Measurements from ENCODE around the gene CNNM3. TPM values are rescaled to one million over a fixed set of nuclear protein-coding genes. Genes with fewer than 3 reads are reported as not detected.

The CNNM3 gene
- total RNA-seq, 4 donors from 2014 or later = 21.8 to 27.8 (median 22.9) TPM

DNA sequence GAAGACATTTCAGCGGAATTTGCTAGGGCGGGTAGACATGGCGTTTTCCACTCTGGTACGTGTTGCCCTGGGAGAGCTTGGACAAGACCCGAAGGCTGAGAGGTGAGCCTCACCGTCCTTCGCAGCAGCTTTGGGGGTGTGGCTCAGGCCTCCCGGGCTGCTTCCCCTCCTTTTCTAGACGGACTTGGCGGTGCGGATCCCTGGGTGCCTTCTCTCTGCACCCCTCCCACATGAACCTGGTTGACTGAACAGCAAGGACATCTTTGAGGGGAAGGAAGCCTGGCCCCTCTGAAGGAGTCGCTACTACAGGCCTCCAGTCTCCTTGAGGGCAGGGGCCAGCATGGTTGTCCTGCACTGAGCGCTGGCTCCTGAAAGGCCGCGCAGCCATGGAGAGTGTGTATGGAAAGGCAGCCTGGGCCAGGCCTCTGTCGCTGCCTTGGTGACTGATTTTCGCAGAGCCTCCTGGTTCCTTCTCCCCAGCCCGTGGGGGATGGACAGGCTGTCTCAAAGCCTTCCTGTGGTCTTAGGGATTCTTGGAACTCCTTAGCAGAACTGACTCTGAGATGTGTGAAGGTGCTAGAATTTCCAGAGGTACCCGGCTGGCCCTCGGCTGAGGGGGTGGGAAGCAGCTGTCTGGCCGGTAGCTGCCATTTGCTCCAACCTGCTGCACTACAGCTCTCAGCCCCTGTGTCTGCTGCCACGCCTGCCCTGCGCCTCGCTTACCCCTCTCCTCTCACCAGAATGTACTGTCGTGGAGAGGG, 45.4 kb upstream of the CNNM3 start:
- TF ChIP-seq EP300 (IDR thresholded peaks at IDR 0.05) = no peak
- no peak for TF ChIP-seq POLR2A (IDR thresholded peaks at IDR 0.05)
- TF ChIP-seq, protein P1, sequence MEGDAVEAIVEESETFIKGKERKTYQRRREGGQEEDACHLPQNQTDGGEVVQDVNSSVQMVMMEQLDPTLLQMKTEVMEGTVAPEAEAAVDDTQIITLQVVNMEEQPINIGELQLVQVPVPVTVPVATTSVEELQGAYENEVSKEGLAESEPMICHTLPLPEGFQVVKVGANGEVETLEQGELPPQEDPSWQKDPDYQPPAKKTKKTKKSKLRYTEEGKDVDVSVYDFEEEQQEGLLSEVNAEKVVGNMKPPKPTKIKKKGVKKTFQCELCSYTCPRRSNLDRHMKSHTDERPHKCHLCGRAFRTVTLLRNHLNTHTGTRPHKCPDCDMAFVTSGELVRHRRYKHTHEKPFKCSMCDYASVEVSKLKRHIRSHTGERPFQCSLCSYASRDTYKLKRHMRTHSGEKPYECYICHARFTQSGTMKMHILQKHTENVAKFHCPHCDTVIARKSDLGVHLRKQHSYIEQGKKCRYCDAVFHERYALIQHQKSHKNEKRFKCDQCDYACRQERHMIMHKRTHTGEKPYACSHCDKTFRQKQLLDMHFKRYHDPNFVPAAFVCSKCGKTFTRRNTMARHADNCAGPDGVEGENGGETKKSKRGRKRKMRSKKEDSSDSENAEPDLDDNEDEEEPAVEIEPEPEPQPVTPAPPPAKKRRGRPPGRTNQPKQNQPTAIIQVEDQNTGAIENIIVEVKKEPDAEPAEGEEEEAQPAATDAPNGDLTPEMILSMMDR (IDR thresholded peaks at IDR 0.05) = no peak
- H3K9me3 ChIP-seq = no peaks in the 10 kb centered on the region
- no peak for DNase-seq (ENCODE audit: low spot score in 2 of 2)
- no peak overlapping the region for H3K4me3 ChIP-seq
- H3K27me3 ChIP-seq = no peaks in the 10 kb centered on the region
- peaks cover 0 to 13% (median 0%) of the 10 kb centered on the region in 3 donors for H3K36me3 ChIP-seq
- H3K4me1 ChIP-seq = peaks cover 0 to 48% (median 9%) of the 10 kb centered on the region in 4 donors
- 83 to 90% methylated on average over 21 to 25 of the region's 25 CpGs for WGBS, 2 donors
- H3K27ac ChIP-seq = no peak overlapping the region

DNA sequence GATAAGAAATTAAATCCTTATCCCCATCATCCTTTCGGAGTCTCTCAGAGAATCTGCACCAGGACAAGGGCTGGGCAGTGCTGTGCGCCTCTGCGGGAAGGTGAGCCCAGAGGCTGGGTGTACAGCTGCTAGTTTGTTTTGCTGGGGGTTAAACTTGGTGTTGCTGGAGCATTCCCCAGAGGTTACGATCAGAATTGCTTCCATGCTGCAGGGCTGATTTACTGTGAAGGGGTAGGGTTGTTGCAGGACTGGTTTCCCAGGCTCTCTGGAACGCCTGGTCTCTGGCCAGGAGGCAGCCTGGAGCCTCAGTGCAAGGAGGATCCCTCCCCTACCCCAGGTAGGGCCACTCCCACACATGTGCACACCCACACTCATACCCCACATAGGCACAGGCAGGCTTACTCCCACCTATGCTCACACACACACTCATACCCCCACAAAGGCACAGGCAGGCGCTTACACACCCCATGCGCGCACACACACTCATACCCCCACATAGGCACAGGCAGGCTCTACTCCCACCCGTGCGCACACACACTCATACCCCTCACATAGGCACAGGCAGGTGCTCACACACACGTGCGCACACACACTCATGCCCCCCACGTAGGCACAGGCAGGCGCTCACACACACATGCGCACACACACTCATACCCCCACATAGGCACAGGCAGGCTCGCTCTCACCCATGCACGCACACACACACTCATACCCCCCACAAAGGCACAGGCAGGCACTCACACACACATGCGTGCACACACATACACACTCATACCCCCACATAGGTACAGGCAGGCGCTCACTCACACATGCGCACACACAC, 44.1 kb upstream of the CNNM3 start:
- peaks cover 0 to 15% (median 0%) of the 10 kb centered on the region in 3 donors for H3K36me3 ChIP-seq
- no peak overlapping the region for H3K4me3 ChIP-seq
- no peak for DNase-seq (ENCODE audit: low spot score in 2 of 2)
- WGBS, 2 donors = 89 to 90% methylated on average over 20 of the region's 20 CpGs
- H3K9me3 ChIP-seq = no peaks in the 10 kb centered on the region
- no peak overlapping the region for H3K27ac ChIP-seq
- H3K4me1 ChIP-seq = peaks cover 0 to 37% (median 6%) of the 10 kb centered on the region in 4 donors
- TF ChIP-seq POLR2A (IDR thresholded peaks at IDR 0.05) (no peak), EP300 (IDR thresholded peaks at IDR 0.05) (no peak)
- TF ChIP-seq, protein P1 (IDR thresholded peaks at IDR 0.05) = no peak
- no peaks in the 10 kb centered on the region for H3K27me3 ChIP-seq

DNA sequence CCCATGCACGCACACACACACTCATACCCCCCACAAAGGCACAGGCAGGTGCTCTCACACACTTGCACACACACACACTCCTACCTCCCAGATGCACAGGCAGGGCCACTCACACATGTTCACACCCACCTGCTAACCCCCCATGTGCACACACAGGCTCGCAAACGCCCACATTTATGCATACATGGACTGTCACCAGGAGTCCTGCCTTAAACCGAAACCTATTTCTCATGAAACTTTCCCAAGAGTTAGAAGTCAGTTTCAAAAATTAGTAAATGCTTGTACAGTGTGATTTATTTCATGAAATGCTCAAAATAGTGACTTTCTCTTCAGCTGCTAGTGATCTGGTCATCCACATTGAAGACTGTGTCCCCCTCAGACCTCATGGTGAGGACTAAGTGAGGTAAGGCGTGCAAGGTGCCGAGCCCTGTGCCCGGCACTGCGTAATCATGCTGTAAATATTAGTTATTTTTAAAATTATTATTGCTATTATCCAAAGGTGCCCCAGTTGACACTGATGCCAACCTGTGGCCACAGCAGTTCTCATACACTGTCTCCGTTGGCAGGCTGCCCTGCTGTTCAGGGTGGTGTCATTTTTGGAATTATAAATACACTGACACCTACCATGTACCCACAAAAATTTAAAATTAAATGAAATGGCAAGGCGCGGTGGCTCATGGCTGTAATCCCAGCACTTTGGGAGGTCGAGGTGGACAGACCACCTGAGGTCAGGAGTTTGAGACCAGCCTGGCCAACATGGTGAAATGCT, 43.0 kb upstream of the CNNM3 start:
- H3K9me3 ChIP-seq = no peaks in the 10 kb centered on the region
- no peak overlapping the region for H3K4me3 ChIP-seq
- 90 to 94% methylated on average over 12 of the region's 12 CpGs for WGBS, 2 donors
- H3K36me3 ChIP-seq = peaks cover 0 to 20% (median 0%) of the 10 kb centered on the region in 3 donors
- H3K27me3 ChIP-seq = no peaks in the 10 kb centered on the region
- peaks cover 0 to 33% (median 6%) of the 10 kb centered on the region in 4 donors for H3K4me1 ChIP-seq
- TF ChIP-seq EP300 (IDR thresholded peaks at IDR 0.05) (no peak), POLR2A (IDR thresholded peaks at IDR 0.05) (no peak)
- H3K27ac ChIP-seq = no peak overlapping the region
- no peak for DNase-seq (ENCODE audit: low spot score in 2 of 2)

DNA sequence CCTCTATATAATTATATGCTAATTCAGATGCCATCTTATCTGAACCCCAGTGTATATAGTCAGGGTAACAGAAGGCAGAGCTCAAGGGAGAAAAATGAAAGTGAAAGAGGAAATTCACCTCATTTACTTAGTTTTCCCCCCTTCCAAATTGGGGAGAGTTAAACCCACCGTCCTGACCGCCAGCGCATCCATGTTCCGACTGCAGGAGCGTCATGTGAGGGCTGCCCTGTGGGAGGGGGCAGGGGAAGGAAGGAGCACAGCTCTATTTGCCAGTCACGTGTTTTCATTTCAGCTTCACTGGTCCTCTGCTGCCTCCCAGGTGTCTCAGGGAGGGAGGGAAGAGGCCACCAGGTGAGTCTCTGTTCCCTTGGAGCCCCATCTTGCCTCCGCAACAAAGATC, 42.1 kb upstream of the CNNM3 start:
- 80 to 86% methylated on average over 7 of the region's 7 CpGs for WGBS, 2 donors
- Histone ChIP-seq H3K4me1 (peaks cover 0 to 33% (median 6%) of the 10 kb centered on the region in 4 donors), H3K36me3 (peaks cover 0 to 20% (median 0%) of the 10 kb centered on the region in 3 donors), H3K27ac (no peak overlapping the region), H3K4me3 (peak overlapping the region in 2 of 4 donors; percentile 14 to 30), H3K9me3 (no peaks in the 10 kb centered on the region), H3K27me3 (no peaks in the 10 kb centered on the region)
- no peak for DNase-seq (ENCODE audit: low spot score in 2 of 2)
- TF ChIP-seq POLR2A (IDR thresholded peaks at IDR 0.05) (no peak), EP300 (IDR thresholded peaks at IDR 0.05) (no peak)
- TF ChIP-seq, protein P1 (IDR thresholded peaks at IDR 0.05) = no peak

DNA sequence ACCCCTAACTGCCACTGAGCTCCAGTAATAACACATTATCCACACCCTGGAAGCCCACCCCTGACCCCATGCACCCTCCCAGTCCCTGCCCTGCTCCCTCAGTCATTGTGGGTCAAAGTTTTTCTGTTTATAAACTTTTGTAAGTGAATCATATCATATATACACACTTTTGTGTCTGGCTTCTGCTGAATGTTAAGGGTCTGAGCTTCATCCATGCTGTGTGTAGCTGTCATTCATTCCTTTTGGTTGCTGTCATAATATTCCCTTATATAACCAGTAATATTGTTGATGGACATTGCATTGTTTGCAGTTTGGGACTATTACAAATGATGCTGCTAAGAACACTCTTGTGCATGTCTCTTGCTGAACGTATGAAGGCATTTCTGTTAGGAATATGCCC, 40.9 kb upstream of the CNNM3 start:
- no peak for TF ChIP-seq EP300 (IDR thresholded peaks at IDR 0.05)
- TF ChIP-seq POLR2A (IDR thresholded peaks at IDR 0.05) = no peak
- TF ChIP-seq, protein P1 (IDR thresholded peaks at IDR 0.05) = no peak
- H3K9me3 ChIP-seq = no peaks in the 10 kb centered on the region
- H3K36me3 ChIP-seq = peaks cover 0 to 24% (median 0%) of the 10 kb centered on the region in 3 donors
- peaks cover 0 to 30% (median 6%) of the 10 kb centered on the region in 4 donors for H3K4me1 ChIP-seq
- WGBS, 2 donors = 0 to 26% methylated on average over 1 of the region's 1 CpG
- no peak for DNase-seq (ENCODE audit: low spot score in 2 of 2)
- no peak overlapping the region for H3K4me3 ChIP-seq
- no peak overlapping the region for H3K27ac ChIP-seq
- H3K27me3 ChIP-seq = no peaks in the 10 kb centered on the region
